Ureter (tissue), 1 donor: ENCODE results near the gene CDKAL1. TPM values are rescaled to one million over a fixed set of nuclear protein-coding genes. Genes with fewer than 3 reads are reported as not detected.
"Not testable (repeated sequence)": the region's sequence is repeated elsewhere in the genome, so short reads cannot be mapped to it uniquely, and the experiment has no call there.

Experiments
- DNase-seq: peaks from one replicate; pipeline ENCODE4 v3.0.0-alpha.2; 2020; ENCODE audit warnings: low spot score
- total RNA-seq: library from RNA; stranded (reverse); gene quantifications from one replicate; pipeline ENCODE4 v1.2.4, GENCODE V29; 2023
- donor health status: DM: yes; HTN: yes; CAD: no.

The CDKAL1 gene
- total RNA-seq, 1 donor from 2014 or later: 23.4 TPM

DNA sequence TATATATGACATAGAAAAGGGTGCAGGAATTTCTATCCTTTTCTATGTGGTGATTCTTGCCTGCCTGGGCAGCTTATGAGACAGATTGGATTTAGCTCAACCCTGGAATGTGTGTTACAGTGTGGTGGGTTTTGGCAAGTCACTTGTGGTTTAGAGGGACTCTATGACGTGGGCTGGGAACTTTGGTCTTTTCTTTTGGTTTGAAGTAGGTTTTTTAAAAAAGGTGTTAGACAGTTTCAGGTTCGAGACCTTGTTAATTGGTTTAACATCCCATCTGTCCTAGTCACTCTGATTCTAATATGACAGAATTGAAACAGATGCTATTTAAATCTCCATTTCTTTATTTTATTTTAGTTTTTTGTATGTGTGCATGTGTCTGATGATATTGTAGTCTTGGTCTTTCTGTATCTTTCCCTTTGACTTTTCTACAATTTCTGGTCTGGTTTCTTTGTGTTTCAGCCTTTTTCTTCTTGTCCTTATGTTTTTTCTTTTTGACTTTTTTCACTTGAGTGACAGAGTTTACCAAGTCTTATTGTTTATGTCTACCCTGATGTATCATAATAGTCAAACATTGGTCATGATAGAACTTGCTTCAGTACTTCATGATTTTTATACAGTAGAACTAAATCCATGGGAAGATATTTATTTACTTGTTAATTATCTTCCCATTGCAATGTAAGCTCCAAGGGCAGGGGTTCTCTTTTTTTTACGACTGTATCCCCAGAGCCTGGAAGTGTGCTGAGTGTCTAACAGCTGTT, 174.3 kb downstream of the CDKAL1 start:
- no peak for DNase-seq

DNA sequence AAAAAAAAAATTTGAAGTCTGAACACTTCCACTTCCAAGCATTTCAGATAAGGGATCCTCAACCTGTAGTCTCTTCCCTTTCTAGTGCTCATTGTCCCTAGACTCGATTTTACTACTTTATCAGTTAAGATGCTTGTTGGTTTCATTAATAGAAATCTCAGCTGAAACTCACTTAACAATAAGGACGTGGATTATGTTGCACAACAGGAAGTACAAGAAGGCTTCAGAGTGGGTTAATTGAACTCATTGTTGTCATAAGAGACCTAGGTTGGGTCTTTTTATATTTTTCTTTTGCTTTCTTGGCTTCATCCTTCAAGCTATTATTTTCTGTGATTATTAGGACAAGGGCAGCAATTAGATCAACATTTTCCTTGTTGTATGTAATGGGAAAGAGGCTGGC, 175.2 kb downstream of the CDKAL1 start:
- DNase-seq: no peak

DNA sequence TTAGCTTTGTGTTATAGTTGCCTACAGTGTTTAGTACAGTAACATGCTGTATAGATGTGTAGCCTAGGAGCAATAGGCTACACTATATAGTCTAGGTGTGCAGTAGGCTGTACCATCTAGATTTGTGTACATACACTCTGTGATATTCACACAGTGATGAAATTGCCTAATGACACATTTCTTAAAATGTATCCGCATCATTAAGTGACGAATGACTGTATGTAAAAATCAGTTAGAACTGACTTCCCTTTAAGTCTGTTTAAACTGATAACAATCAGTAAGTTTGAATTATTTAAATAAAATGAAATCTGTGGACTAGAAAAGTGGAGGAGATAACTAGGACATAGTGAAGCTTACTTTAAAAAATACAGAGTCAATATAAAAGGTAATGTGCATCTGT, 176.1 kb downstream of the CDKAL1 start:
- DNase-seq: no peak

DNA sequence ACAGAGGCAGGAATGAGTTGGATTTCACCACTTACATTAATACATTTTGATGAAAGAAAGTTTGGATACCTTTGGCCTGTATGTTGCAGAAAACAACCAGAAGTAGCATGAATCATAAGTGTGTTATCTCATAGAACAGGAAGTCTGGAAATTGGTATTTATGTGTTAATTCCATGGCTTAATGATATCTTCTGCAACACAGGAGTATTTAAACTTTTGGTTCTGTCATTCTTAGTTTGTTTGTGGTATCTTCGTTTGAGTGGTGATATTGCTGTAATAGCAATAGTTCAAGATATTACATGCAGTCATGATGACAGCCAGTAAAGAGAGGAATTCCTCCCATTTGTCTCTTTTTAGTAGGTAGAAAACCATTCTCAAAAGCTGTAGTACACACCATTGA, 177.3 kb downstream of the CDKAL1 start:
- no peak for DNase-seq

DNA sequence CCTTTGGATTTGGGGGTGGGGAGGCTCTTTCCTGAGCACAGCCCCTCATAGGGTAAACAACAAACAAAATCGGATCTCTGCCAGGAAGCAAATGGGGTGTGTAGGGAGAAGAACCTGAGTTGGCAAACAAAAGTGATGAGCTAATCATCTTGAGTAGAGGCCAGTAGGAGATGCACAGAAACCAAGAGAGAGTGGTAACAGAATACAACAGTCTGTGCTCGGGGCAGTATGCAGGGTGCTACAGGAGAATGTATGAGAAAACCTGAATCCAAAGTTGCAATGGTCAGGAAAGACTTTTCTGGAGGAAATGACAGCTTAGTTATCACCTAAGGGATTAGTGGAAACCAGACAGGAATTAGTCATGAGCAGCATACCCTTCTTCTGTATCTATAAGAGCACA, 177.8 kb downstream of the CDKAL1 start:
- DNase-seq: no peak

DNA sequence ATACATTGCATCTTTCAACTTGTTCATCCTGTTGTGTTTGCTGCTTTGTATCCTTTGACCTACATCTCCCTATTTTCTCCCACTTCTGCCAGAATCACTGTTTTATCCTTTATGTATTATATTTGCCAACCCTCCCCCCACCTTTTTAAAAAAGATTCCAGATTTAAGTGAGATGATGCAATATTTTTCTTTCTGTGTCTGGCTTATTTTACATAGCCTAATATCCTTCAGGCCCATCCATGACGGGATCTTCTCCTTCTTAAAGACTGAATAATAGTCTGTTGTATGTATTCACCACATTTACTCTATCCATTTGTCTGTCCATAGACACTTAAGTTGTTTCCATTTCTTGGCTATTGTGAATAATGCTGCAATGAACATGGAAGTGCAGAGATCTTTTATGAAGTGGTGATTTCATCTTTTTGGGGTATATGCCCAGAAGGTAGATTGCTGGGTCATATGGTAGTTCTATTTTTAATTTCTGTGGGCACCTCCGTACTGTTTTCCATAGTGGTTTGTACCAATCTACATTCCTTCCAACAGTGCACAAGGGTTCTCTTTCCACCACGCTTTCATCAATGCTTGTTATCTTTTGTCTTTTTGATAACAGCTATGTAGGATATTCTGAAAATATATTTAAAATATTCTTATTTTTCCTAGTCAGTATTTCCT, 181.0 kb downstream of the CDKAL1 start:
- DNase-seq: no peak

DNA sequence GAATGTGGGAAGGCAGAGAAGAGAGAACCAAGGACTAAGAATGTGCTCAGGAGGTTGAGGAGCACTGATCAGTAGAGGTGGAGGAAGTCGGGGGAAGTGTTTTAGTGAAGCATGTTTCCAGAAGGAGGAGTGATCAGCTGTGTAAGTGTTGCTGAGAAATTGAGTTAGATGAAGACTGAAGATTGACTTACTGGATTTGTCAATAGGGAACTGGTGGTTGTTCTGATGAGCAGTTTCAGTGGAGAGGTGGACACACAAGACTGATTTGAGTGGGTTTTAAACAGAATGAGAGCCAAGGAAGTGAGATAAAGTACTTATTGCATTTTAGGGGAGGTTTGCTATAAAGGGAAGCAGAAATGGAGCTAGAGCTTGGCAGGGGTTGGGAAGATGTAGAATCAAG, 182.6 kb downstream of the CDKAL1 start:
- DNase-seq: no peak

DNA sequence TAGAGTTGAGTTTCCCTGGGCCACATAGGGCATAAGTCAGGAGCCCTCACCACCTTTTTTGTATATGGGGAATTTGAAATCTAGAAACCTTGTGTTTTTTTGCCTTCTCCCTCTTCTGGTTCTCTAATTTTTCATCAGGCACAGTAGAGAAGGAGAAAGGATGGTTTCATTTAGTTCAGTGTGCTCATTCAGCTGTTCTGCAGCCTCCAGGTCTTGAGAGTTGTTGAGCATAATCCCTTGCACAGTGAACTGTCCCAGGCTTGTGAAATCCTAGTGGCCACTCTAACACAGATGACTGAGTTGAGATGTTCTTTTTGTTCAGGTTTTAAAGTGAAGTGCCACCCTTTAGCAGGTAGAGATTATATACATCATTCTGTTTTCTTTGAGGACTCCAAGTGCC, 183.5 kb downstream of the CDKAL1 start:
- DNase-seq: no peak

DNA sequence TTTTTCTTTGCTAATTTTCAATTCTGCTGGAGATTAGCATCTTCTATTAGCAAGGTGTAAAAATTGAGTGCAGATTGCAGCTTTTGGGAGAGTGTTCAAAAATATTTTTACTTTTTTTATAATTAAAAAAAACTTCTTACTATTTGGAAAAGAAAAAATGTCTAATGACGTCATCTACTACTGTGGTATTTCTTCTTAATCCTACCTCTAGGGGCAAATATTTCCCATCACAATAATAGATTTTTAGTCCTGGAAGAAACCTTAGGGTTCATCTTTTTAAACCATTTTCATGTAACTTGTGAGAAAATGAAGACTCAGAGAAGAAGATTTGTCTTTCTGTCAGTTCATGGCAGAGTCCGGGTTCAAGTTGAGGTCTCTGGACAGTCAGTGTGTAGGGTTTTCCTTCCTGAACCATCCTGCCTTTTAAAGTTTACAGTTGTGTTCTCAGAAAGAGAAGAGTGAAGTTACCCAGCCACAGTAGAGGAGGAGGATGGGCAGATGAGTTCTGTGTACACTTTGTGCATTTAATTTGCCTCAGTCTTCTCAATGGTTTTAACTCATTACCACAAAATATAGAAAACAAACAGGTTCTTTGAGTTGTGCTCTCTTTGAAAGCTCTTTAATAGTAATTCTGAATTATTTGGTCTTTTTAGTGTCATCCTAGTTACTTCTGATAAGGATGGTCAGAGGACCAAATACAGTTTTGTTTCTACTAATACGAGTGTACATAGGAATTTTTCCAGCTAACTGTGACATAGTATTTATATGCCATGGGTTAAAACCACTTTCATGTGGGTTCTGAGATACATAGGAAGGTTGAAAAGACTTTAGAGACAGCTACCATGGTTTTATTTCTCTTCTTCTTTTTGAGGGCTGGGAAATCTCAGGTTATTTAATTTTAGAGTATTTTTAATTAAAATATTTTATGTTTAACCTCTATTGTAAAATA, 184.7 kb downstream of the CDKAL1 start:
- DNase-seq: no peak

DNA sequence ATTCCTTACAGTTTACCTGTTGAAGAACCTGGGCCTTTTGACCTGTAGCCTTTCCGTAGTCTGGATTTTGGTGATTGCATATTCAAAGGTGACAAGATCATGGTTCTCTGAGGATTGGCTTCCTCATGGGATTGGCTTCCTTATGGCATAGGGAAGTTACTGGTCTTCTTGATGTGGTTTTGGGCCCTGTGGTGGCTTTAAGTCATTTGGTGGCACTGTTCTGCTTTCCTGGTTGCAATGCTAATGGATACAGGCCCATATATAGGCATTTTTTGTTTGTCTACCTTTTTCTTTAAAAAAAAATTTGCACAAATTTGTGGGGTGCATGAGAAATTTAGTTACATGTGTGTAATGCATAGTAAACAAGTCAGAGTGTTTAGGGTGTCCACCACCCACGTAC, 185.7 kb downstream of the CDKAL1 start:
- DNase-seq: no peak

DNA sequence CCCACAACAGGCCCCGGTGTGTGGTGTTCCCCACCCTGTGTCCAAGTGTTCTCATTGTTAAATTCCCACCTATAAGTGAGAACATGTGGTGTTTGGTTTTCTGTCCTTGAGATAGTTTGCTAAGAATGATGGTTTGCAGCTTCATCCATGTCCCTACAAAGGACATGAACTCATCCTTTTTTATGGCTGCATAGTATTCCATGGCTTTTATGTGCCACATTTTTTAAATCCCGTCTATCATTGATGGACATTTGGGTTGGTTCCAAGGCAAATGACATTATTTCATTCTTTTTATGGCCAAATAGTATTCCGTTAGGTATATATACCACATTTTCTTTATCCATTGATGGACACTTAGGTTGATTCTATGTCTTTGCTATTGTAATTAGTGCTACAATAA, 186.9 kb downstream of the CDKAL1 start:
- not testable (repeated sequence) for DNase-seq

DNA sequence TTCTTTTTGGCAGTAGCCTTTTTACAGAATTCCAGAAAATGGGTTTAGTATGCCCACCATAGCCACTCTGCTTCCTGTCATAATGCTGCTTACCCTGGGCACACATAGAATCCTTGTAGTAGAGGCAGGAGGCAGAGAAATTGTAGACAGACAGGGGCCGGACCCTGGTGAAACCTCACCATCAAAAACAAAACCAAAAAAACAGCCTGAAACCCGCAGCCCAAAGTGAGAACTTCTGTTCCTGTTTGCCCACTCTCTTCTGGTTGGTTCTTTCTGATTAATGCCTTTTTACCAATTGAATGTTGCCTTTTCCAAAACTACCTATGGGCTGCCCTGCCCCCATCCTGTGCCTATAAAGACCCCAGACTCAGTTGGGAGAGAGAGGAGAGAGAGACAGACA, 188.2 kb downstream of the CDKAL1 start:
- DNase-seq: no peak

DNA sequence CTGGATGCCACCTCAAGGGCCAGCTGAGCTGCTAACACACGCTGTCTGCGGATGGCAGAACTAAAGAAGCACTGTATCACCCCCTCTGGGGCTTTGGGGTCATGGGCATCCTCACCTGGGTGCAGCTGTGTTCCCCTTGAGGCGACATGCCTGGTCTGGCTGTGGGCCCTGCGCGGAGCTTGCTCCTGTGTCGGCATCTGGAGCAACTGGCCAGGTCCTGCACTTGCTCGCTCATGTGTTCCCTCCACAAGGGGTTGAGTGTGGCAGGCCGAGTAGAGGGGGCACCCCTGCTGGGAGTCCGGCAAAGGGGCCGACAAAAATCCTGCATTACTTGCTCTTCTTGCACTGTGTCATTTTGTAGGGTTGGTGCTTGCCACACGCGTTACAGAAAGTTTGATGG, 189.0 kb downstream of the CDKAL1 start:
- no peak for DNase-seq

DNA sequence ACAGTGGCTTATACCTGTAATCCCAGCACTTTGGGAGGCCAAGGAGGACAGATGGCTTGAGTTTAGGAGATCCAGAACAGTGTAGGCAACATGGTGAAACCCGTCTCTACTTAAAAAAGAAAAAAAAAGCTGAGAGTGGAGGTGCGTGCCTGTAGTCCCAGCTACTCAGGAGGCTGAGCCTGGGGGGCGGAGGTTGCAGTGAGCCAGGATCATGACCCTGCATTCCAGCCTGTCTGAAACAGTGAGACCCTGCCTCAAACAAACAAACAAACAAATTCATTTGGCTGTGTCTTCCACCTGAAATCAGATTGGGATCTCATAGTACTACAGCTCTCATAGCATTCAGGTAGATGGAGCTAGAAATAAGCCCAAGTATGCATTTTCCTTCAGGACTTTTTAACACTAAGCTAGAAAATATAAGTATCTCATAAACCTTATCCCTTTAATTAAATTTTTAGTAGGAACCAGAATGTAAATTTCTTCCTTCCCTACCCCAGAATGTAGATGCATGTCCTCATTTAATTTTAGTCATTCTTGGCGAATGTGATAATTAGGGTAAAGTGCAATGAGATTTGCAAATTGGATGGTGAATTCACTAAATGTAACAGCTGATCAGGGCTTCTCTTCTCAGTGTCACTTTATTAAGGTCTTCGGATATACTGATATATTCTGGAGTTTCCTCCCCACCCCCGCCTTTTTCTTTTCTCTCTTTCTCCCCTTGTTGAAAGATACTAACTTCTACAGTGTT, 190.4 kb downstream of the CDKAL1 start:
- DNase-seq: no peak

DNA sequence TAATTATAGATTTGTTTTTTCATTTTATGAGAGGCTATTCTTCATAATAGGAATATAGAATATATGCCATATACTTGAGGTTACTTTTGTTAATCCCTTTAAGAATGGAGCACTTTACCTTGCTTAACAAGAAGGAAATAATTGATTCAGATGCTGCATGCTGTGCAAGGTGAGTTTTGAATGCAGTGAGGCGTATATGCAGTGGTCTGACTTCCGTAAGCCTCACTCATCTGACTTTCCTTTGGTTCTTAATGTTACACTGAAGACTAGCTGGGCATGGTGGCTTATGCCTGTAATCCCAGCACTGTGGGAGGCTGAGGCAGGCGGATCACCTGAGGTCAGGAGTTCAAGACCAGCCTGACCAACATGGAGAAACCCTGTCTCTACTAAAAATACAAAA, 191.0 kb downstream of the CDKAL1 start:
- DNase-seq: not testable (repeated sequence)

DNA sequence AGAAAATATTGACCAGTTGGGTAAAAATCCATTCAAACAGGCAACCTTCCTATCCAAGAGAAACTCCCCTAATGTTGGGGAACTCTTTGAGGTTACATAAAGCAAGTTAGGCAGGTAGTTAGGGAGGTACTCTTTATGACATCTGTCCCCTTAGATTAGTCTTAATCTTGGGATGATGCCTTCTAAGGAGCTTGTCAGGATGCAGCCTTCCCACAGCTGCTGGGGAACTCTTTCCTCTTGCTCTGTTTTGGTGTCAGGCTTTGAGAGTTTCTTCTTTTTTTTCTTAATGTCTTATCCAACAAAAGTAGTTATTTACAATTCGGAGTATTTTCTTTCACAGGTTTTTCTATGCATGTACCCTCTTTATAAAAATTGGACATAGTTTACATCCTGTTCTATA, 194.8 kb downstream of the CDKAL1 start:
- DNase-seq: no peak

DNA sequence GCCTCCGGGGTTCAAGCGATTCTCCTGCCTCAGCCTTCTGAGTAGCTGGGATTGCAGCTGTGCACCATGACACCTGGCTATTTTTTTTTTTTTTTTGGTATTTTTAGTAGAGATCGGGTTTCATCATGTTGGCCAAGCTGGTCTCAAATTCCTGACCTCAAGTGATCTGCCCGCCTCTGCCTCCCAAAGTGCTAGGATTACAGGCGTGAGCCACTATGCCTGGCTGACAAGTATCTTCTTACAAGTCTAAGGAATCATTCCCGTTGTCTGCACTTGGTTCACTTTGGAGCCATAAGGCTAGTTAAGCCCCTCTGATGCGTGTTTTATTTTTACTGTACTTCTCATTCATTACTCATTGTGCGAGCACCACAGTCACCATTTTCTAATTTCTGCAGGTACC, 198.1 kb downstream of the CDKAL1 start:
- not testable (repeated sequence) for DNase-seq

DNA sequence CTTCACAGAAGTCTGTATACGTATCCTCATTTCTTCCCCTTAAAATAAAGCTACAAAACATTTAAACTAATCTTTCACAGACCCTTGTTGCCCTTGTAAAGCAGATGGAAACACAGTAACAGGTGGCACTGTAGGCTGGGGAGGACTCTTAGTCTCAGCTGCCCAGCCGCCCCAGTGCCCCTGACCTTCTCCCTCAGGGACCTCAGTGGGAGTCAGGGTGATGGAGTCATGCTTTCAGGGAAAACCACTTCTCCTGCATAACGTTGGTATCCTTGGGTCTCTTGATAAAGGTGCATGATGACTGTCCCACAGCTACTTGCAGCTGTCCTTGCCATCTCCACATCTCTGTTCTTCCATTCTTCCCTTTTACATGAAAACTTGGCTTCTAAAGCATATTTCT, 198.6 kb downstream of the CDKAL1 start:
- no peak for DNase-seq

DNA sequence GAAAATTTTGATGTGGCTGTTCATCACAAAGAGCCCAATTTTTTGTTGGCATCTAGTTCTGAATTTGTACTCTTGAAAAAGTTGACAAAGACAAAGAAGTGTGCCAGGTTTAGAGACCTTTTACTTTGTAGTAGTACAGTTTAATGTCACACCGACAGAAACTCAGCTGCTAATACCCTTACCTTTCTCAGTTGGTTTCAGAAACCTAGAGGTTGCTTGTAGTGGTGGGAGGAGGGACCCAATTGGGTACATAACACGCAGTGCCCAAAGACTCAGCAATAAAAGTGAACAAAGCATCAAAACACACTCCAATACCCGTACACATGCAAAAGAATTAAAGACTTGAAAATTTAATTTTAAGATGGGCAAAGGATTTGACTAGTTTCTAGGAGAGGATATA, 203.7 kb downstream of the CDKAL1 start:
- no peak for DNase-seq

DNA sequence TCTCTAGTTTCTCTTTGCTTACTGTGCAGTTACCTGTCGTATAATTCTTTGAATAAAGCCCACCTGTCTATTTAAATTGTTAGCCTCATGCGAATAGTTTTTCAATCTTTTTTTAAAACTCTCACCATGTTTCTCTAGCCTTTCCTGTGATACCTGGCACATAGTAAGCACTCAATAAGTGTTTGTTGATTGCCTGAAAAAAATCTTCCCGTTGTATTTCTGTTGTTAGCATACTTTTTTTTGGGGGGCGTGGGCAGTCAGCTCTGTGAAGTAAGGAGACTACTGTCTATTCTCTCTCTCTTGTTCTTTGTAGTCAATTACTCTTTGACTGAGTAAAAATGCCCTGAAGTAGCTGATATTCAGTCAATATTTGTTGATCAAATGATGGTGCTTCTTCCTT, 205.8 kb downstream of the CDKAL1 start:
- DNase-seq: no peak

DNA sequence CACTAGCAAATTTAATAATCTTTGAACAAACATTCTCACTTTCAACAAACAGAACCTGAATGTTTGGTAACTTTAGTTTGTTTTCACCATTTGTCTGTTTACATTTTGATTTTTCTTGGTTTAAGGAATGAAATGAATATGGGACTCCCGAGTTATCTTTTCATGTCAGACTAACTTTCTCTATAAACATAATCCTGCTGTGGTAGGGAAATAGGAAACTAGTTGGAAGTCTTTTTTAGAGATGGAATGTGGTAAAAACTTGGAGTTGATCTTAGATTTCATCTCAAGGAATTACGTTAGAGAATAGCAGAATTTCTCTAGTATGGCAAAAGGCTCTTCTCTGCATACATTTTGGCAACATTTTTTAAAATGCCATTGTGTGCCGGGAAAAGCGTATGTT, 206.5 kb downstream of the CDKAL1 start:
- DNase-seq: no peak

DNA sequence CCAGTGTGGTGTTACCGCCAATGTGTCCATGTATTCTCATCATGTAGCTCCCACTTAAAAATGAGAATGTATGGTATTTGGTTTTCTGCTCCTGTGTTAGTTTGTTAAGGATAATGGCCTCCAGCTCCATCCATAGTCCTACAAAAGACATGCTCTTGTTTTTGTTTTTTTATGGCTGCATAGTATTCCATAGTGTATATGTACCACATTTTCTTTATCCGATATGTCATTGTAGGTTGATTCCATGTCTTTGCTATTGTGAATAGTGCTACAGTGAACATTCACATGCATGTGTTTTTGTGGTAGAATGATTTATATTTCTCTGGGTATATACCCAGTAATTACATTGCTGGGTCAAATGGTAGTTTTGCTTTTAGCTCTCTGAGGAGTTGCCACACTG, 207.2 kb downstream of the CDKAL1 start:
- no peak for DNase-seq
